Naive thymus-derived CD8-positive, alpha-beta T cell (primary cell): ENCODE measurements around the gene GLRX5. TPM values are rescaled to one million over a fixed set of nuclear protein-coding genes. Genes with fewer than 3 reads are reported as not detected.

Source experiments
- ATAC-seq, 2 donors: fragments of 150-1000 bp; cut with Tn5 transposase in 1 of 2; sonication (Bioruptor Pico), chemical (Tn5 transposase) in 1 of 2; 1 replicate in 1 of 2; 2 replicates in 1 of 2; pipeline ENCODE4 v1.10.0; 2021; ENCODE audit warnings: mild to moderate bottlenecking in 2 of 2, moderate library complexity in 2 of 2
- POLR2A ChIA-PET: fragments of 350-600 bp; sonication (Branson Sonifier 250); formaldehyde crosslinking; loops from one replicate; lab custom pipeline; 2021; ENCODE audit warnings: antibody characterized with exemption; lab: Charles Lee
- DNase-seq, 10 donors: peaks; one replicate each; pipeline versions ENCODE4 v3.0.0 to v3.0.0-alpha.2; 2020 to 2022
- H3K27ac Mint-ChIP-seq, 10 donors: one replicate each; pipeline ENCODE4 v1.8.0; 2020 to 2022; ENCODE audit warnings: mild to moderate bottlenecking in 10 of 10, mixed read lengths in 10 of 10, moderate library complexity in 4 of 10, inconsistent platforms in 1 of 10
- H3K27me3 Mint-ChIP-seq, 5 donors: one replicate each; pipeline ENCODE4 v1.8.0; 2021 to 2022; ENCODE audit warnings: mixed read lengths in 5 of 5
- H3K36me3 Mint-ChIP-seq, 3 donors: one replicate each; pipeline ENCODE4 v1.8.0; 2020 to 2022; ENCODE audit warnings: mixed read lengths in 3 of 3, mild to moderate bottlenecking in 2 of 3, inconsistent platforms in 1 of 3
- H3K4me1 Mint-ChIP-seq, 4 donors: one replicate each; pipeline ENCODE4 v1.8.0; 2021 to 2022; ENCODE audit warnings: mixed read lengths in 4 of 4
- H3K4me3 Mint-ChIP-seq, 10 donors: one replicate each; pipeline ENCODE4 v1.8.0; 2020 to 2022; ENCODE audit warnings: mild to moderate bottlenecking in 10 of 10, mixed read lengths in 10 of 10, moderate library complexity in 6 of 10, inconsistent platforms in 1 of 10
- H3K9me3 Mint-ChIP-seq, 9 donors: one replicate each; pipeline ENCODE4 v1.8.0; 2020 to 2022; ENCODE audit warnings: mixed read lengths in 9 of 9, mild to moderate bottlenecking in 3 of 9, inconsistent platforms in 1 of 9, moderate library complexity in 1 of 9
- polyA plus RNA-seq, 3 donors: library from polyadenylated mRNA; unstranded; fragments of 300-500 nt; fragmentation: Illumina TruSeq; gene quantifications; one replicate each; pipeline ENCODE4 v1.2.3, GENCODE V29; 2021
- total RNA-seq, 8 experiments: library from RNA in 2 of 8; stranded (reverse) in 2 of 8; gene quantifications; one replicate each; pipeline ENCODE4 v1.2.3 and lab custom pipeline; 2021 to 2026

Gene GLRX5
- total and polyA plus RNA-seq, 5 experiments from 2014 or later: 17.9 to 87.6 (median 61.6) TPM

- POLR2A ChIA-PET: interaction anchor here (1.2 to 16.9 kb wide), 3 partner anchors 10 to 55 kb away, joined by 3 to 398 read pairs (median 45); partner anchors contain the start of gene GLRX5
- peaks cover 53 to 86% (median 82%) of the 10 kb centered on the region in 4 donors for H3K4me1 Mint-ChIP-seq
- no peaks in the 10 kb centered on the region for H3K27me3 Mint-ChIP-seq
- peak overlapping the region in 8 of 10 donors; percentile 14 to 100 (median 44) for H3K27ac Mint-ChIP-seq
- DNase-seq (no peak), ATAC-seq (no peak)
- H3K36me3 Mint-ChIP-seq: no peaks in the 10 kb centered on the region
- no peaks in the 10 kb centered on the region for H3K9me3 Mint-ChIP-seq
- no peak overlapping the region for H3K4me3 Mint-ChIP-seq
Measured at GRCh38 chr14:95521001-95521400, 13.8 kb upstream of the GLRX5 start.

DNA sequence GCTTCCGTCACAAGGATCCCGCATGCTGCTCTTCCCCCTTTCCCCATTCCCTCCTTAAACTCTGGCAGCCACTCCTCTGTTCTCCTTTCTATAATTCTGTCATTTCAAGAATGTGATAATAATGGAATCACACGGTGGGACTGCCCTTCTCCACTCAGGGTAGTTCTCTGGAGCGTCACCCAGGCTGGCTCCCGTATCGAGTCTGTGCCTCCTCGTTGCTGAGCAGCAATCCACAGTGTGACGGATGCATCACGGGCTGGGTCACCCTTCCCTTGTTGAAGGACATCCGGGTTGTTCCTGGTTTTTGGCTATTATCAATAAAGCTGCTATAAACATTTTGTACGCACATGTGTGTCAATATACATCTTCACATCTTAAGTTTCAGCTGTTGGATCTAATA lies 12.7 kb upstream of the GLRX5 start:
- POLR2A ChIA-PET: interaction anchor here (0.8 to 16.9 kb wide), 5 partner anchors 9 to 364 kb away, joined by 3 to 398 read pairs (median 4); partner anchors contain the start of gene GLRX5
- Mint-ChIP-seq H3K27me3 (no peaks in the 10 kb centered on the region), H3K27ac (peak overlapping the region; percentile 31 to 100 (median 96)), H3K9me3 (no peaks in the 10 kb centered on the region), H3K4me3 (peak overlapping the region in 8 of 10 donors; percentile 2 to 88 (median 46)), H3K4me1 (peaks cover 56 to 94% (median 89%) of the 10 kb centered on the region in 4 donors), H3K36me3 (no peaks in the 10 kb centered on the region)
- DNase-seq (peak in 1 of 10 donors; percentile 4), ATAC-seq (no peak)

- Mint-ChIP-seq H3K27ac (peak overlapping the region; percentile 90 to 100 (median 96)), H3K4me3 (peak overlapping the region in 9 of 10 donors; percentile 67 to 88 (median 82)), H3K36me3 (no peaks in the 10 kb centered on the region), H3K4me1 (peaks cover 56 to 94% (median 89%) of the 10 kb centered on the region in 4 donors), H3K27me3 (no peaks in the 10 kb centered on the region), H3K9me3 (no peaks in the 10 kb centered on the region)
- no peak for ATAC-seq
- no peak for DNase-seq
- POLR2A ChIA-PET: interaction anchor here (0.8 to 16.9 kb wide), 10 partner anchors 8 to 365 kb away, joined by 3 to 398 read pairs (median 10); partner anchors contain the start of genes GLRX5 and SYNE3
Measured at GRCh38 chr14:95522556-95522955, 12.3 kb upstream of the GLRX5 start.

- H3K27me3 Mint-ChIP-seq: no peaks in the 10 kb centered on the region
- H3K9me3 Mint-ChIP-seq: no peaks in the 10 kb centered on the region
- ATAC-seq: peak; percentile 41 to 50
- H3K27ac Mint-ChIP-seq: peak overlapping the region; percentile 90 to 100 (median 96)
- H3K36me3 Mint-ChIP-seq: no peaks in the 10 kb centered on the region
- H3K4me3 Mint-ChIP-seq: peak overlapping the region; percentile 66 to 88 (median 82)
- POLR2A ChIA-PET: interaction anchor here (0.8 to 16.9 kb wide), 12 partner anchors 8 to 365 kb away, joined by 3 to 398 read pairs (median 8); partner anchors contain the start of genes GLRX5 and SYNE3
- peaks cover 50 to 88% (median 84%) of the 10 kb centered on the region in 4 donors for H3K4me1 Mint-ChIP-seq
- DNase-seq: peak in 4 of 10 donors; percentile 3 to 52 (median 26)
Measured at GRCh38 chr14:95523051-95523814, 11.6 kb upstream of the GLRX5 start.

- no peaks in the 10 kb centered on the region for H3K36me3 Mint-ChIP-seq
- H3K4me1 Mint-ChIP-seq: peaks cover 46 to 81% (median 77%) of the 10 kb centered on the region in 4 donors
- peak overlapping the region; percentile 66 to 88 (median 82) for H3K4me3 Mint-ChIP-seq
- peak overlapping the region; percentile 90 to 100 (median 96) for H3K27ac Mint-ChIP-seq
- H3K27me3 Mint-ChIP-seq: no peaks in the 10 kb centered on the region
- POLR2A ChIA-PET: interaction anchor here (1.3 to 16.9 kb wide), 11 partner anchors 8 to 83 kb away, joined by 3 to 398 read pairs (median 9); partner anchors contain the start of genes GLRX5 and SYNE3
- no peaks in the 10 kb centered on the region for H3K9me3 Mint-ChIP-seq
- peak; percentile 48 to 69 for ATAC-seq
- peak in 3 of 10 donors; percentile 27 to 83 (median 32) for DNase-seq
Measured at GRCh38 chr14:95523815-95524448, 10.9 kb upstream of the GLRX5 start.

GRCh38 chr14:95524706-95525512 lies 9.9 kb upstream of the GLRX5 start:
- H3K4me1 Mint-ChIP-seq: peaks cover 38 to 75% (median 69%) of the 10 kb centered on the region in 4 donors
- POLR2A ChIA-PET: interaction anchor here (1.3 to 16.9 kb wide), 8 partner anchors 9 to 84 kb away, joined by 4 to 398 read pairs (median 12); partner anchors contain the start of genes GLRX5 and SYNE3
- H3K36me3 Mint-ChIP-seq: peaks cover 0 to 5% (median 0%) of the 10 kb centered on the region in 3 donors
- peak overlapping the region; percentile 49 to 100 (median 96) for H3K27ac Mint-ChIP-seq
- DNase-seq (no peak), ATAC-seq (no peak)
- no peaks in the 10 kb centered on the region for H3K9me3 Mint-ChIP-seq
- H3K4me3 Mint-ChIP-seq: peak overlapping the region in 8 of 10 donors; percentile 1 to 88 (median 82)
- no peaks in the 10 kb centered on the region for H3K27me3 Mint-ChIP-seq

- H3K9me3 Mint-ChIP-seq: no peaks in the 10 kb centered on the region
- H3K4me3 Mint-ChIP-seq: peak overlapping the region in 3 of 10 donors; percentile 18 to 82 (median 39)
- POLR2A ChIA-PET: interaction anchor here (0.5 to 16.9 kb wide), 5 partner anchors 8 to 367 kb away, joined by 3 to 398 read pairs (median 9); partner anchors contain the start of gene SYNE3
- no peaks in the 10 kb centered on the region for H3K27me3 Mint-ChIP-seq
- H3K4me1 Mint-ChIP-seq: peaks cover 36 to 67% (median 64%) of the 10 kb centered on the region in 4 donors
- peak overlapping the region; percentile 17 to 100 (median 84) for H3K27ac Mint-ChIP-seq
- H3K36me3 Mint-ChIP-seq: peaks cover 0 to 10% (median 0%) of the 10 kb centered on the region in 3 donors
- DNase-seq (no peak), ATAC-seq (no peak)
Measured at GRCh38 chr14:95525999-95526398, 8.9 kb upstream of the GLRX5 start.

DNA sequence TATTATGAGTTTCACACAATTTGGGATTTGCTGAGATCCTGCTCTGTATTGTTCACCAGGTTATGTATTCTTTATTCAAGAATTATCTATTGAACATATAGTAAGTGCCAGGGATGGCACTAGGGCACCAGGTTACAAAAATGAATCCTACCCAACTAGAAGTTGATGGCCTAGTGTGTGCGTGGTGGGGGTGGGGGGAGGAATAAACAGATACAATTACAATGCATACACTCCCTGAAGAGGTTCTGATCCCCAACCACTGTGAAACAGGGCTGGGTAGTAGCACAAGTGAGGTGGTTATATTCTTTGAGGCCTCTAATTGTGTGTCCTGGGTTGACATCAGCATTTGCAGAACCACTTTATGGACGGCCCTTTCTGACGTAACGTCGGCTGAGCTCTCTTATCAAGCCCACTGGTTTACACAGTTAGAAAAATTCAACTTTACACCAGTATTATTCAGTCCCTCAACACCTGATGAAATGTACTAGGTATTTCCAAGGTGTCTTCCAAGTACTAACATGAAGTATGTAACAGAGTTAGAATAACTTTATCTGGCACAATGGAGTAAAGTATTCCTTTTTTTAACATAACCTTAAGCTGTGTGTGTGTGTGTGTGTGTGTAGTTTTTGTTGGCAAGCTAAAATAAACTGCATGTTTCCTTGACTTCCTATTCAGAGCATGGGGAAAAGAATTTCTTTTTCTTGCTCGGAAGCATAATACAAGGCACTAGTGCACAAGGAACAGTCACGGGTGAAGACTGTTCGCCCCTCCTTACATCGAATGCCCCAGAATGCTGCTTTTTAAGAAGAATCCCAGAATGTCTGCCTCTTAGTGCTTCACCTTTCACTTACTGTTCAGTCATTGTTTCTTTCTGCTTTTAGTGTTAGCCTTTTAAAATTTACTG lies 8.1 kb upstream of the GLRX5 start:
- POLR2A ChIA-PET: interaction anchor here (0.5 to 16.9 kb wide), 9 partner anchors 8 to 368 kb away, joined by 3 to 398 read pairs (median 5); partner anchors contain the start of gene SYNE3
- no peak for DNase-seq
- Mint-ChIP-seq H3K36me3 (peaks cover 0 to 10% (median 0%) of the 10 kb centered on the region in 3 donors), H3K4me1 (peaks cover 36 to 71% (median 67%) of the 10 kb centered on the region in 4 donors), H3K4me3 (peak overlapping the region in 2 of 10 donors; percentile 34 to 39), H3K9me3 (no peaks in the 10 kb centered on the region), H3K27ac (peak overlapping the region; percentile 68 to 100 (median 80)), H3K27me3 (no peaks in the 10 kb centered on the region)
- no peak for ATAC-seq

DNA sequence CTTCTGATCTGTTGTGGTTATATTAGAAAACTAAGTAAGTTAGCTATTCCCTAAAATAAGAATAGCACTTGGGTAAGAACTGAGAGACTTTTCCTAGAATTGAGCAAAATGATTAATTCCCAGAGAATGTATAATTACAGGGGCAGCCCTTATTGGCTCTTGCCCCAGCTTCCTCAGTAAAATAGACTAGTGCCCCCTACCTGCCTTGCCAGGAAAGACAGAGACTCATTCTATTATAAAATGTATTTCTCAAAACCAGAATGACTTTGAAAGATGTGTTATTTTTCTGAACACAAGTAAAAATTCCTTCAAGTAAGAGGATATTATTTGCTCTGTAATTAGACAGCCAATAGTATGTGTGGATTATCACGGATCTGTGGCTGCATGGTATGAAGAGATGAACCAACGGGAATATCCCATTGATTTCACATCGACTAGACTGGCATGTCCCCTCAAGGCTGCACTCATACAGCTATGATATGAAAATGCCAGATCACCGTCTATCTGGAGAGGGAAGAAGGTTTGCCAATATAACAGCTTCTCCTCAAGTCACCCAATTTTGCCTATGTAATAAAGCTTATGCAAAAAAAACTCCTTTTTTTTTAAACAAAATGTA lies 7.4 kb upstream of the GLRX5 start:
- Mint-ChIP-seq H3K36me3 (peaks cover 0 to 17% (median 0%) of the 10 kb centered on the region in 3 donors), H3K9me3 (no peaks in the 10 kb centered on the region), H3K27ac (peak overlapping the region; percentile 5 to 100 (median 72)), H3K4me3 (peak overlapping the region in 3 of 10 donors; percentile 15 to 59 (median 40)), H3K27me3 (no peaks in the 10 kb centered on the region), H3K4me1 (peaks cover 35 to 71% (median 66%) of the 10 kb centered on the region in 4 donors)
- ATAC-seq (peak in 1 of 2 donors; percentile 44), DNase-seq (peak in 7 of 10 donors; percentile 25 to 70 (median 41))
- POLR2A ChIA-PET: interaction anchor here (0.8 to 16.9 kb wide), 7 partner anchors 9 to 87 kb away, joined by 3 to 398 read pairs (median 5); partner anchors contain the start of gene SYNE3

GRCh38 chr14:95529216-95529615 lies 5.6 kb upstream of the GLRX5 start:
- POLR2A ChIA-PET: interaction anchor here (2.7 kb wide), 1 partner anchor 87 kb away, joined by 14 read pairs; no protein-coding TSS in a partner anchor
- Mint-ChIP-seq H3K4me3 (no peak overlapping the region), H3K27ac (peak overlapping the region in 4 of 10 donors; percentile 22 to 69 (median 54)), H3K27me3 (no peaks in the 10 kb centered on the region), H3K9me3 (no peaks in the 10 kb centered on the region), H3K36me3 (peaks cover 0 to 20% (median 0%) of the 10 kb centered on the region in 3 donors), H3K4me1 (peaks cover 28 to 67% (median 66%) of the 10 kb centered on the region in 4 donors)
- ATAC-seq: no peak
- DNase-seq: no peak
